H9 (cell line): ENCODE results near the gene FNDC7. TPM values are rescaled to one million over a fixed set of nuclear protein-coding genes. Genes with fewer than 3 reads are reported as not detected.

Experiments
- DNase-seq: peaks from one replicate; pipeline ENCODE4 v3.0.0-alpha.2; 2017
- H2AFZ ChIP-seq: one replicate; pipeline ENCODE4 v1.6.1; 2013; ENCODE audit warnings: mild to moderate bottlenecking, low read length, control low read depth, moderate library complexity
- H2AK5ac ChIP-seq: 2 replicates; pipeline ENCODE4 v1.6.1; 2013; ENCODE audit warnings: low read length, control low read depth, mixed read lengths; ENCODE audit not compliant: insufficient read length
- H2BK120ac ChIP-seq: one replicate; pipeline ENCODE4 v1.6.1; 2013; ENCODE audit warnings: low read depth, mild to moderate bottlenecking, low read length, control low read depth, inconsistent platforms; ENCODE audit not compliant: poor library complexity, severe bottlenecking
- H2BK12ac ChIP-seq: 2 replicates; pipeline ENCODE4 v1.6.1; 2013; ENCODE audit warnings: low read length, control low read depth, mixed read lengths, low read depth; ENCODE audit not compliant: insufficient read length
- H2BK15ac ChIP-seq: 2 replicates; pipeline ENCODE4 v1.6.1; 2013; ENCODE audit warnings: low read depth, low read length, control low read depth
- H2BK20ac ChIP-seq: one replicate; pipeline ENCODE4 v1.6.1; 2013; ENCODE audit warnings: low read depth, mild to moderate bottlenecking, low read length, control low read depth, inconsistent platforms; ENCODE audit not compliant: poor library complexity, severe bottlenecking
- H2BK5ac ChIP-seq: 2 replicates; pipeline ENCODE4 v1.6.1; 2013; ENCODE audit warnings: low read length, control low read depth, mixed read lengths; ENCODE audit not compliant: insufficient read length
- H3K14ac ChIP-seq: 2 replicates; pipeline ENCODE4 v1.6.1; 2013; ENCODE audit warnings: low read length, control low read depth; ENCODE audit not compliant: insufficient read depth
- H3K18ac ChIP-seq: 2 replicates; pipeline ENCODE4 v1.6.1; 2013; ENCODE audit warnings: low read depth, mild to moderate bottlenecking, mixed read lengths, low read length, control low read depth; ENCODE audit not compliant: insufficient read length
- H3K23ac ChIP-seq: 2 replicates; pipeline ENCODE4 v1.6.1; 2013; ENCODE audit warnings: low read length, control low read depth, mixed read lengths, low read depth; ENCODE audit not compliant: insufficient read length
- H3K23me2 ChIP-seq: 2 replicates; pipeline ENCODE4 v1.6.1; 2013; ENCODE audit warnings: low read depth, mild to moderate bottlenecking, mixed read lengths, low read length, control low read depth; ENCODE audit not compliant: insufficient read length, poor library complexity, severe bottlenecking
- H3K27ac ChIP-seq: 2 replicates; pipeline ENCODE4 v1.5.1; 2013; ENCODE audit warnings: low read length, control low read depth, mixed read lengths, low read depth; ENCODE audit not compliant: insufficient read length
- H3K27me3 ChIP-seq: 2 replicates; pipeline ENCODE4 v1.6.1; 2013; ENCODE audit warnings: low read length, control low read depth, inconsistent platforms; ENCODE audit not compliant: insufficient read depth
- H3K4ac ChIP-seq: 2 replicates; pipeline ENCODE4 v1.6.1; 2013; ENCODE audit warnings: low read depth, mild to moderate bottlenecking, control low read depth, inconsistent platforms, low read length, moderate library complexity
- H3K4me1 ChIP-seq: 2 replicates; pipeline ENCODE4 v1.6.1; 2013; ENCODE audit warnings: low read length, control low read depth, inconsistent platforms; ENCODE audit not compliant: insufficient read depth
- H3K4me2 ChIP-seq: 2 replicates; pipeline ENCODE4 v1.6.1; 2013; ENCODE audit warnings: low read length, control low read depth, mixed read lengths; ENCODE audit not compliant: insufficient read length, insufficient read depth
- H3K56ac ChIP-seq: 2 replicates; pipeline ENCODE4 v1.6.1; 2013; ENCODE audit warnings: low read depth, mild to moderate bottlenecking, mixed read lengths, low read length, control low read depth; ENCODE audit not compliant: insufficient read length
- H3K79me1 ChIP-seq: 2 replicates; pipeline ENCODE4 v1.6.1; 2013; ENCODE audit warnings: low read depth, mild to moderate bottlenecking, moderate library complexity, low read length, control low read depth, inconsistent platforms; ENCODE audit not compliant: insufficient read depth, poor library complexity, severe bottlenecking
- H3K79me2 ChIP-seq: 2 replicates; pipeline ENCODE4 v1.6.1; 2013; ENCODE audit warnings: low read length, control low read depth, inconsistent platforms; ENCODE audit not compliant: insufficient read depth
- H3K9ac ChIP-seq: 2 replicates; pipeline ENCODE4 v1.6.1; 2013; ENCODE audit warnings: low read length, control low read depth, mixed read lengths; ENCODE audit not compliant: insufficient read length; ENCODE audit errors: extremely low read depth
- H3K9me3 ChIP-seq: one replicate; pipeline ENCODE4 v1.6.1; 2013; ENCODE audit warnings: low read depth, low read length, inconsistent platforms; ENCODE audit not compliant: control insufficient read depth
- H3T11ph ChIP-seq: one replicate; pipeline ENCODE4 v1.6.1; 2013; ENCODE audit warnings: mild to moderate bottlenecking, low read length, control low read depth, inconsistent platforms
- H4K20me1 ChIP-seq: one replicate; pipeline ENCODE4 v1.6.1; 2013; ENCODE audit not compliant: control insufficient read depth, insufficient read length, insufficient read depth
- H4K5ac ChIP-seq: 2 replicates; pipeline ENCODE4 v1.6.1; 2013; ENCODE audit warnings: low read depth, mild to moderate bottlenecking, mixed read lengths, low read length, control low read depth; ENCODE audit not compliant: insufficient read length
- H4K8ac ChIP-seq: replicated peaks from 2 replicates; pipeline ENCODE4 v1.6.1; 2013; ENCODE audit warnings: low read length, control low read depth, mixed read lengths, low read depth; ENCODE audit not compliant: insufficient read length
- H4K91ac ChIP-seq: 2 replicates; pipeline ENCODE4 v1.6.1; 2013; ENCODE audit warnings: low read depth, mild to moderate bottlenecking, moderate library complexity, mixed read lengths, low read length, control low read depth; ENCODE audit not compliant: insufficient read length
- H3K27ac Mint-ChIP-seq, 3 experiments: 2 replicates in 2 of 3; 3 replicates in 1 of 3; pipeline ENCODE4 v1.8.0; 2020 to 2021; ENCODE audit warnings: mixed read lengths in 3 of 3, mild to moderate bottlenecking in 1 of 3, moderate library complexity in 1 of 3
- H3K27me3 Mint-ChIP-seq: 2 replicates; pipeline ENCODE4 v1.8.0; 2021; ENCODE audit warnings: low read depth, mild to moderate bottlenecking, moderate library complexity, mixed read lengths
- H3K36me3 Mint-ChIP-seq, 3 experiments: 2 replicates in 2 of 3; 3 replicates in 1 of 3; pipeline ENCODE4 v1.8.0; 2020 to 2021; ENCODE audit warnings: low read depth in 3 of 3, mixed read lengths in 3 of 3; ENCODE audit not compliant: insufficient read depth in 1 of 3
- H3K4me1 Mint-ChIP-seq, 2 experiments: 2 replicates each; pipeline ENCODE4 v1.8.0; 2020; ENCODE audit warnings: mixed read lengths in 2 of 2
- H3K4me3 Mint-ChIP-seq, 2 experiments: 2 replicates in 1 of 2; 3 replicates in 1 of 2; pipeline ENCODE4 v1.8.0; 2020 to 2021; ENCODE audit warnings: mild to moderate bottlenecking in 2 of 2, mixed read lengths in 2 of 2, moderate library complexity in 1 of 2
- H3K9me3 Mint-ChIP-seq, 2 experiments: 2 replicates in 1 of 2; 3 replicates in 1 of 2; pipeline ENCODE4 v1.8.0; 2020; ENCODE audit warnings: mild to moderate bottlenecking in 2 of 2, mixed read lengths in 2 of 2, moderate library complexity in 1 of 2
- CTCF ChIP-seq: fragments of 200-600 bp; sonication (generic); conservative IDR thresholded peaks from 3 replicates; pipeline ENCODE4 v1.8.0; 2021; ENCODE audit warnings: antibody characterized with exemption, mild to moderate bottlenecking
- WGBS: extraction: QIAGEN DNeasy Blood & Tissue Kit; methylation state at CpG from one replicate; pipeline ENCODE4 v1.1.7; 2013; ENCODE audit warnings: missing lambda C conversion rate, low lambda C conversion rate, mixed read lengths; ENCODE audit not compliant: insufficient read length; ENCODE audit errors: extremely low coverage; 5-methylcytosine and 5-hydroxymethylcytosine counted together
- total RNA-seq: library from RNA; stranded (reverse); gene quantifications from 2 replicates; pipeline ENCODE4 v1.2.1, GENCODE V29; 2021

The FNDC7 gene
- total RNA-seq, 1 experiment from 2014 or later, result 0.13 TPM

- H2BK15ac ChIP-seq, result no peak overlapping the region
- no peak for DNase-seq
- no peaks in the 10 kb centered on the region for H3K27me3 ChIP-seq
- no peak overlapping the region for H3T11ph ChIP-seq
- H3K23ac ChIP-seq, result no peak overlapping the region
- H3K14ac ChIP-seq, result peak overlapping the region; percentile 92; the same call in 1 of the 2 replicates
- Mint-ChIP-seq H3K9me3 (no peaks in the 10 kb centered on the region), H3K27me3 (no peaks in the 10 kb centered on the region; the same call in 1 of the 2 replicates), H3K4me3 (peak overlapping the region; percentile 99 to 100), H3K36me3 (peaks cover 13 to 28% (median 16%) of the 10 kb centered on the region in 3 experiments; a peak in 6 of 7 replicates), H3K27ac (peak overlapping the region; percentile 99 to 100 (median 100)), H3K4me1 (peaks cover 19 to 23% of the 10 kb centered on the region in 2 experiments)
- peaks cover 21% of the 10 kb centered on the region; the same call in 1 of the 2 replicates for H3K79me2 ChIP-seq
- H4K5ac ChIP-seq, result peak overlapping the region; percentile 2
- H3K18ac ChIP-seq, result peak overlapping the region; percentile 93
- H3K56ac ChIP-seq, result no peak overlapping the region
- no peaks in the 10 kb centered on the region for H3K9me3 ChIP-seq
- H2BK20ac ChIP-seq, result no peak overlapping the region
- H2AK5ac ChIP-seq, result no peak overlapping the region
- WGBS, result no CpG with 5 or more reads among the region's 12 CpGs
- no peak overlapping the region for H4K91ac ChIP-seq
- H4K20me1 ChIP-seq, result peaks cover 2% of the 10 kb centered on the region
- H2BK12ac ChIP-seq, result no peak overlapping the region
- H2BK120ac ChIP-seq, result no peak overlapping the region
- no peak overlapping the region for H3K27ac ChIP-seq
- no peak for TF ChIP-seq CTCF
- H2AFZ ChIP-seq, result no peak overlapping the region
- H3K79me1 ChIP-seq, result no peaks in the 10 kb centered on the region
- H3K4me1 ChIP-seq, result no peaks in the 10 kb centered on the region
- H3K23me2 ChIP-seq, result peaks cover 18% of the 10 kb centered on the region
- H3K4me2 ChIP-seq, result peak overlapping the region; percentile 98
- no peak overlapping the region; the same call in 1 of the 2 replicates for H3K4ac ChIP-seq
- no peak overlapping the region for H4K8ac ChIP-seq
- peak overlapping the region; percentile 99 for H3K9ac ChIP-seq
- no peak overlapping the region for H2BK5ac ChIP-seq
Observed at GRCh38 chr1:108691128-108691941, 21.4 kb upstream of the FNDC7 start.
